Epithelial cell of proximal tubule (primary cell): ENCODE measurements around the gene GPER1. TPM values are rescaled to one million over a fixed set of nuclear protein-coding genes. Genes with fewer than 3 reads are reported as not detected.
"Not testable (repeated sequence)": the region's sequence is repeated elsewhere in the genome, so short reads cannot be mapped to it uniquely, and the experiment has no call there.

Experiments
- DNase-seq: peaks from one replicate; pipeline ENCODE4 v3.0.0-alpha.2; 2011; ENCODE audit warnings: low read depth
- H3K4me3 ChIP-seq: 2 replicates; pipeline ENCODE4 v1.5.1; 2011; ENCODE audit warnings: low read depth, mild to moderate bottlenecking, low read length
- CTCF ChIP-seq: conservative IDR thresholded peaks from 2 replicates; pipeline ENCODE4 v1.5.1; 2012; ENCODE audit warnings: low read depth, mild to moderate bottlenecking, low read length
- total RNA-seq: library from RNA; depleted of rRNA; stranded (reverse); fragments of >200 nt; gene quantifications from 2 replicates; pipeline ENCODE4 v1.2.3, GENCODE V29; 2015

The GPER1 gene
- total RNA-seq, 1 donor from 2014 or later, result 0.81 TPM

- no peak for DNase-seq
- no peak overlapping the region for H3K4me3 ChIP-seq
- TF ChIP-seq CTCF, result no peak
These were observed 23.2 kb downstream of the GPER1 start for GRCh38 chr7:1111156-1111555.

GRCh38 chr7:1112109-1112508 lies 24.2 kb downstream of the GPER1 start:
- TF ChIP-seq CTCF, result no peak
- H3K4me3 ChIP-seq, result no peak overlapping the region
- no peak for DNase-seq

GRCh38 chr7:1112625-1113547 lies 25.0 kb downstream of the GPER1 start:
- no peak for TF ChIP-seq CTCF
- no peak for DNase-seq
- H3K4me3 ChIP-seq, result no peak overlapping the region

- H3K4me3 ChIP-seq, result no peak overlapping the region
- no peak for TF ChIP-seq CTCF
- DNase-seq, result no peak
These were observed 25.6 kb downstream of the GPER1 start for GRCh38 chr7:1113548-1113885.

GRCh38 chr7:1114088-1114487 lies 26.2 kb downstream of the GPER1 start:
- no peak for TF ChIP-seq CTCF
- no peak for DNase-seq
- H3K4me3 ChIP-seq, result no peak overlapping the region

- no peak for DNase-seq
- TF ChIP-seq CTCF, result no peak
- H3K4me3 ChIP-seq, result no peak overlapping the region
These were observed 26.6 kb downstream of the GPER1 start for GRCh38 chr7:1114505-1114904.

GRCh38 chr7:1115171-1116045 lies 27.5 kb downstream of the GPER1 start:
- not testable (repeated sequence) for DNase-seq, H3K4me3 ChIP-seq

GRCh38 chr7:1116383-1117008 lies 28.6 kb downstream of the GPER1 start:
- H3K4me3 ChIP-seq, DNase-seq: not testable (repeated sequence)
